GM12874 (cell line): Measurements from ENCODE around the gene IL13RA2.

Experiments
- TF ChIP-seq, protein P1 (sequence below): IDR thresholded peaks from 2 replicates; pipeline ENCODE4 v1.5.1; 2011; ENCODE audit warnings: low read depth, mild to moderate bottlenecking, control low read depth, low read length, moderate library complexity; ENCODE audit not compliant: insufficient read depth

IL13RA2 gene

DNA sequence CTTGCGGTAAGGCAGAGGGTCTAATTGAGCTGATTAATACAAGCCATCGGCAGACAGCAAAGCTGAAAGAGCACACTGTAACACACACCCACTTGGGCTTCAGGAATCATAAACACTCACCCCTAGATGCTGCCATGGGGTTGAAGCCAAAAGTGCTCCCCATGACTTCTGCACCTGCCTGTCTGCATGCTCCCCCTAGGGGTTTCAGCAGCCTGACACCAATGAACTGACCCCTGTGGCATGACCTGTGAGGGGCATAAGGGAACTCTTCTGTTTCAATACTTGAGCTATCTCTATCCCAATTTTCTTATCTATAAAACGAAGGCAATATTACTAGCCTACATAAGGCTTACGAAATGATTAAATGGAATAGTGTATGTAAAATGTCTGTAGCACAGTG is 23.0 kb upstream of the IL13RA2 start:
- TF ChIP-seq, protein P1, sequence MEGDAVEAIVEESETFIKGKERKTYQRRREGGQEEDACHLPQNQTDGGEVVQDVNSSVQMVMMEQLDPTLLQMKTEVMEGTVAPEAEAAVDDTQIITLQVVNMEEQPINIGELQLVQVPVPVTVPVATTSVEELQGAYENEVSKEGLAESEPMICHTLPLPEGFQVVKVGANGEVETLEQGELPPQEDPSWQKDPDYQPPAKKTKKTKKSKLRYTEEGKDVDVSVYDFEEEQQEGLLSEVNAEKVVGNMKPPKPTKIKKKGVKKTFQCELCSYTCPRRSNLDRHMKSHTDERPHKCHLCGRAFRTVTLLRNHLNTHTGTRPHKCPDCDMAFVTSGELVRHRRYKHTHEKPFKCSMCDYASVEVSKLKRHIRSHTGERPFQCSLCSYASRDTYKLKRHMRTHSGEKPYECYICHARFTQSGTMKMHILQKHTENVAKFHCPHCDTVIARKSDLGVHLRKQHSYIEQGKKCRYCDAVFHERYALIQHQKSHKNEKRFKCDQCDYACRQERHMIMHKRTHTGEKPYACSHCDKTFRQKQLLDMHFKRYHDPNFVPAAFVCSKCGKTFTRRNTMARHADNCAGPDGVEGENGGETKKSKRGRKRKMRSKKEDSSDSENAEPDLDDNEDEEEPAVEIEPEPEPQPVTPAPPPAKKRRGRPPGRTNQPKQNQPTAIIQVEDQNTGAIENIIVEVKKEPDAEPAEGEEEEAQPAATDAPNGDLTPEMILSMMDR = no peak

- TF ChIP-seq, protein P1 = no peak
Observed at GRCh38 chrX:115038406-115038805, 21.0 kb upstream of the IL13RA2 start.

- TF ChIP-seq, protein P1 = no peak
Observed at GRCh38 chrX:115036029-115036428, 18.6 kb upstream of the IL13RA2 start.

DNA sequence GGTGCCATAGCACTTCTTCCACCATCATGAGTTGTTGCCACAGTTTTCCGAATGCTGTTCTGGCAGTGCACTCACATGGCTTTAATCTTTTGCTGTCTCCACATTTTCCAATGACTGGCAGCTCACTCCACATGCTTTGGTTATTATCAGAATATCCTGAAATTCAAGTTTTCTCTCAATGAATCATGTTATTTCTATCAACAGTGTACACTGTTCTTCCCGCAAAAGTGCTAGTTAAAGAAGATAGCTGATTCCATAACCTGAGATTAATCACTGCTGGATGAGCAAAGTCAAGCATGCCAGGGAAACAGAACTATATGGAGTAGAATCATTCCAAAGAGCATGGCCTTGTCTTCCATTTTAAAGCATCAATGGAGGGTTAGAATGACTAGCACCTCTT is 14.6 kb upstream of the IL13RA2 start:
- TF ChIP-seq, protein P1 = no peak

- TF ChIP-seq, protein P1 = no peak
Observed at GRCh38 chrX:115030625-115031024, 13.2 kb upstream of the IL13RA2 start.

GRCh38 chrX:115029869-115030570 is 12.6 kb upstream of the IL13RA2 start:
- TF ChIP-seq, protein P1 = no peak

DNA sequence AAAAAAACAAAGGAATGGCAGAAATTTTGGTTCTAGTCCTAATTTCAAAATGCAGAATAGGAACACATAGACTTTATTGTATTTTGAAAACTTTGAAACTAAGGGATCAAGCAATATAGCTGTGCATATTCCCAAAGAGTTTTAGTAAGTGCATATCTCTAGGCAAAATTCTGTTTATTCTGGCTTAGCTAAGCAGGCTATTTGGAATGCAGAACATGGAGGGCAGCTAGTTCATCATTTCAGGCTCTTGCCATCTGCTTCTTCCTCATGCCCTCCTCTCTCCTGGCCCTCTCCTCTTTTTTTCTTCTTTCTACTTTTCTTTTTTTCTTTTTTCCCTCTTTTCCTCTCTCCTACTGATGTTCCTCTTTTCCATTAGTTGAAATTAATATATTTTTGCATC is 12.0 kb upstream of the IL13RA2 start:
- TF ChIP-seq, protein P1 = no peak

DNA sequence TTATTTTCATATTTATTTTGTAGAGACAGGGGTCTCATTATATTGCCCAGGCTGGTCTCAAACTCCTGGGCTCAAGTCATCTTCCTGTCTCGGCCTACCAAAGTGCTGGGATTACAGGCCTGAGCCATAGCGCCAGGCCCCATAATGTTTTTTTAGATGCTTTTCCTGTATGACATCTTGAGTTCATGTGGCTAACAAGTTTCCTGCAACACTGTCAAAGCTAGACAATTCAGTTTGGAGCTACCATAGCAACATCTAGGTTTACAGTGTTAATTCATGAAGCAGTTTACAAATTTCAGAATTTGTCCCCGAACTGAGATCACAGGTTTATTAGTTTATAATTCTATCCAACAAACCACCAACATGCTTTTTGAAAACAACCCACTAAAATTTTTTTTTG is 6.4 kb upstream of the IL13RA2 start:
- TF ChIP-seq, protein P1 = no peak
